Small intestine (tissue), 7 donors: ENCODE data around the gene IFT122. TPM values are rescaled to one million over a fixed set of nuclear protein-coding genes. Genes with fewer than 3 reads are reported as not detected.

Experiments
- DNase-seq, 2 donors: peaks; one replicate each; pipeline versions ENCODE4 v3.0.0 to v3.0.0-alpha.2; 2013
- FAIRE-seq: peaks from 2 replicates; lab custom pipeline; 2012; peaks lifted over from hg19 to GRCh38; lab: Jason Lieb, UNC
- H3K27ac ChIP-seq, 3 donors: one replicate each; pipeline ENCODE4 v1.5.1; 2013; ENCODE audit warnings: low read length in 2 of 3, mild to moderate bottlenecking in 2 of 3, control low read depth in 1 of 3, inconsistent platforms in 1 of 3, low read depth in 1 of 3, moderate library complexity in 1 of 3
- H3K27me3 ChIP-seq, 3 donors: one replicate each; pipeline ENCODE4 v1.6.1; 2013; ENCODE audit warnings: low read length in 3 of 3, inconsistent platforms in 1 of 3; ENCODE audit not compliant: control insufficient read depth in 3 of 3, insufficient read depth in 3 of 3
- H3K36me3 ChIP-seq, 3 donors: one replicate each; pipeline ENCODE4 v1.6.1; 2013; ENCODE audit warnings: low read length in 3 of 3, inconsistent platforms in 1 of 3, low read depth in 1 of 3, mild to moderate bottlenecking in 1 of 3, moderate library complexity in 1 of 3; ENCODE audit not compliant: control insufficient read depth in 3 of 3, insufficient read depth in 2 of 3
- H3K4me1 ChIP-seq, 3 donors: one replicate each; pipeline ENCODE4 v1.6.1; 2013; ENCODE audit warnings: low read length in 2 of 3, inconsistent platforms in 1 of 3, low read depth in 1 of 3, mild to moderate bottlenecking in 1 of 3, moderate library complexity in 1 of 3; ENCODE audit not compliant: control insufficient read depth in 3 of 3, insufficient read depth in 2 of 3
- H3K4me3 ChIP-seq, 3 donors: one replicate each; pipeline ENCODE4 v1.5.1; 2013; ENCODE audit warnings: low read length in 3 of 3, control low read depth in 1 of 3, inconsistent platforms in 1 of 3, low read depth in 1 of 3, mild to moderate bottlenecking in 1 of 3, moderate library complexity in 1 of 3
- H3K9me3 ChIP-seq, 2 donors: one replicate each; pipeline ENCODE4 v1.6.1; 2013; ENCODE audit warnings: low read depth in 1 of 2, low read length in 1 of 2; ENCODE audit not compliant: control insufficient read depth in 2 of 2, insufficient read depth in 1 of 2
- WGBS, 3 donors: extraction: QIAGEN DNeasy Blood & Tissue Kit; methylation state at CpG; one replicate each; pipeline ENCODE4 v1.1.7; 2013; 5-methylcytosine and 5-hydroxymethylcytosine counted together
- polyA plus RNA-seq, 4 donors: library from polyadenylated mRNA; stranded (reverse) in 3 of 4; unstranded in 1 of 4; fragments of 200-250 nt in 3 of 4; fragments of 120-200 nt in 1 of 4; gene quantifications; one replicate each; pipeline versions ENCODE4 v1.2.1 to v1.2.3, GENCODE V29; 2013
- donor health status: healthy with polysubstance abuse.
- donor health status: control.
- donor health status: control.
- donor health status: Bipolar disorder and iron deficiency.
- donor health status: healthy.

IFT122 gene
- polyA plus RNA-seq, 4 donors = 5.1 to 31.9 (median 9.1) TPM

- 92 to 98% (median 93%) methylated on average over 10 of the region's 10 CpGs for WGBS, 3 donors
- H3K36me3 ChIP-seq = peaks cover 0 to 60% (median 0%) of the 10 kb centered on the region in 3 donors
- no peaks in the 10 kb centered on the region for H3K4me1 ChIP-seq
- no peak for DNase-seq
- no peak overlapping the region for H3K4me3 ChIP-seq
- H3K27ac ChIP-seq = no peak overlapping the region
- H3K9me3 ChIP-seq = no peaks in the 10 kb centered on the region
- FAIRE-seq = no peak
- no peaks in the 10 kb centered on the region for H3K27me3 ChIP-seq
Measured at GRCh38 chr3:129519449-129519848, 79.4 kb downstream of the IFT122 start.

GRCh38 chr3:129519896-129520715, 80.1 kb downstream of the IFT122 start:
- Histone ChIP-seq H3K4me3 (no peak overlapping the region), H3K36me3 (peaks cover 0 to 54% (median 0%) of the 10 kb centered on the region in 3 donors), H3K27me3 (no peaks in the 10 kb centered on the region), H3K27ac (no peak overlapping the region), H3K9me3 (no peaks in the 10 kb centered on the region), H3K4me1 (no peaks in the 10 kb centered on the region)
- DNase-seq (no peak), FAIRE-seq (no peak)
- WGBS, 3 donors = 90 to 95% (median 92%) methylated on average over 15 of the region's 15 CpGs

- no peaks in the 10 kb centered on the region for H3K27me3 ChIP-seq
- H3K27ac ChIP-seq = no peak overlapping the region
- H3K9me3 ChIP-seq = no peaks in the 10 kb centered on the region
- DNase-seq = no peak
- no peaks in the 10 kb centered on the region for H3K4me1 ChIP-seq
- no peak overlapping the region for H3K4me3 ChIP-seq
- WGBS, 3 donors = 81 to 88% (median 85%) methylated on average over 4 of the region's 4 CpGs
- H3K36me3 ChIP-seq = peaks cover 0 to 50% (median 0%) of the 10 kb centered on the region in 3 donors
- no peak for FAIRE-seq
Measured at GRCh38 chr3:129520960-129521359, 80.9 kb downstream of the IFT122 start.

GRCh38 chr3:129521611-129522010, 81.6 kb downstream of the IFT122 start:
- FAIRE-seq = no peak
- WGBS, 3 donors = 76 to 81% (median 80%) methylated on average over 8 of the region's 8 CpGs

GRCh38 chr3:129522953-129523352, 82.9 kb downstream of the IFT122 start:
- WGBS, 3 donors = 86 to 91% (median 87%) methylated on average over 5 of the region's 5 CpGs
- Histone ChIP-seq H3K9me3 (no peaks in the 10 kb centered on the region), H3K27me3 (no peaks in the 10 kb centered on the region), H3K27ac (no peak overlapping the region), H3K4me3 (no peak overlapping the region), H3K36me3 (peaks cover 0 to 30% (median 0%) of the 10 kb centered on the region in 3 donors), H3K4me1 (no peaks in the 10 kb centered on the region)
- no peak for FAIRE-seq
- no peak for DNase-seq

More at GRCh38 chr3:129521611-129522010, 81.6 kb downstream of the IFT122 start:
- Histone ChIP-seq H3K4me3 (no peak overlapping the region), H3K27me3 (no peaks in the 10 kb centered on the region), H3K9me3 (no peaks in the 10 kb centered on the region), H3K36me3 (peaks cover 0 to 44% (median 0%) of the 10 kb centered on the region in 3 donors), H3K4me1 (no peaks in the 10 kb centered on the region), H3K27ac (no peak overlapping the region)
- no peak for DNase-seq

- Histone ChIP-seq H3K4me1 (no peaks in the 10 kb centered on the region), H3K9me3 (no peaks in the 10 kb centered on the region), H3K4me3 (no peak overlapping the region), H3K36me3 (peaks cover 0 to 19% (median 0%) of the 10 kb centered on the region in 3 donors), H3K27ac (no peak overlapping the region), H3K27me3 (no peaks in the 10 kb centered on the region)
- no peak for FAIRE-seq
- 75 to 88% (median 76%) methylated on average over 4 of the region's 4 CpGs for WGBS, 3 donors
- DNase-seq = no peak
Measured at GRCh38 chr3:129524081-129524480, 84.1 kb downstream of the IFT122 start.

- no peaks in the 10 kb centered on the region for H3K27me3 ChIP-seq
- WGBS, 3 donors = 67 to 74% (median 71%) methylated on average over 8 of the region's 8 CpGs
- no peak for FAIRE-seq
- H3K4me1 ChIP-seq = peaks cover 0 to 2% (median 0%) of the 10 kb centered on the region in 3 donors
- H3K36me3 ChIP-seq = peaks cover 0 to 8% (median 0%) of the 10 kb centered on the region in 3 donors
- no peaks in the 10 kb centered on the region for H3K9me3 ChIP-seq
- H3K4me3 ChIP-seq = no peak overlapping the region
- no peak for DNase-seq
- no peak overlapping the region for H3K27ac ChIP-seq
Measured at GRCh38 chr3:129525341-129525968, 85.4 kb downstream of the IFT122 start.

GRCh38 chr3:129526121-129526900, 86.3 kb downstream of the IFT122 start:
- H3K9me3 ChIP-seq = no peaks in the 10 kb centered on the region
- WGBS, 3 donors = 72 to 81% (median 73%) methylated on average over 12 of the region's 12 CpGs
- no peaks in the 10 kb centered on the region for H3K27me3 ChIP-seq
- FAIRE-seq (no peak), DNase-seq (no peak)
- no peak overlapping the region for H3K27ac ChIP-seq
- H3K4me3 ChIP-seq = no peak overlapping the region
- H3K36me3 ChIP-seq = peaks cover 0 to 5% (median 0%) of the 10 kb centered on the region in 3 donors
- peaks cover 0 to 2% (median 0%) of the 10 kb centered on the region in 3 donors for H3K4me1 ChIP-seq
